ENCODE results near the gene TCTN3.
A peak's percentile ranks its signal among the peaks of the same experiment; 100 is the strongest.
"Not testable (repeated sequence)": the region's sequence is repeated elsewhere in the genome, so short reads cannot be mapped to it uniquely, and the experiment has no call there.

TCTN3 gene, protein sequence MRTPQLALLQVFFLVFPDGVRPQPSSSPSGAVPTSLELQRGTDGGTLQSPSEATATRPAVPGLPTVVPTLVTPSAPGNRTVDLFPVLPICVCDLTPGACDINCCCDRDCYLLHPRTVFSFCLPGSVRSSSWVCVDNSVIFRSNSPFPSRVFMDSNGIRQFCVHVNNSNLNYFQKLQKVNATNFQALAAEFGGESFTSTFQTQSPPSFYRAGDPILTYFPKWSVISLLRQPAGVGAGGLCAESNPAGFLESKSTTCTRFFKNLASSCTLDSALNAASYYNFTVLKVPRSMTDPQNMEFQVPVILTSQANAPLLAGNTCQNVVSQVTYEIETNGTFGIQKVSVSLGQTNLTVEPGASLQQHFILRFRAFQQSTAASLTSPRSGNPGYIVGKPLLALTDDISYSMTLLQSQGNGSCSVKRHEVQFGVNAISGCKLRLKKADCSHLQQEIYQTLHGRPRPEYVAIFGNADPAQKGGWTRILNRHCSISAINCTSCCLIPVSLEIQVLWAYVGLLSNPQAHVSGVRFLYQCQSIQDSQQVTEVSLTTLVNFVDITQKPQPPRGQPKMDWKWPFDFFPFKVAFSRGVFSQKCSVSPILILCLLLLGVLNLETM

DNA sequence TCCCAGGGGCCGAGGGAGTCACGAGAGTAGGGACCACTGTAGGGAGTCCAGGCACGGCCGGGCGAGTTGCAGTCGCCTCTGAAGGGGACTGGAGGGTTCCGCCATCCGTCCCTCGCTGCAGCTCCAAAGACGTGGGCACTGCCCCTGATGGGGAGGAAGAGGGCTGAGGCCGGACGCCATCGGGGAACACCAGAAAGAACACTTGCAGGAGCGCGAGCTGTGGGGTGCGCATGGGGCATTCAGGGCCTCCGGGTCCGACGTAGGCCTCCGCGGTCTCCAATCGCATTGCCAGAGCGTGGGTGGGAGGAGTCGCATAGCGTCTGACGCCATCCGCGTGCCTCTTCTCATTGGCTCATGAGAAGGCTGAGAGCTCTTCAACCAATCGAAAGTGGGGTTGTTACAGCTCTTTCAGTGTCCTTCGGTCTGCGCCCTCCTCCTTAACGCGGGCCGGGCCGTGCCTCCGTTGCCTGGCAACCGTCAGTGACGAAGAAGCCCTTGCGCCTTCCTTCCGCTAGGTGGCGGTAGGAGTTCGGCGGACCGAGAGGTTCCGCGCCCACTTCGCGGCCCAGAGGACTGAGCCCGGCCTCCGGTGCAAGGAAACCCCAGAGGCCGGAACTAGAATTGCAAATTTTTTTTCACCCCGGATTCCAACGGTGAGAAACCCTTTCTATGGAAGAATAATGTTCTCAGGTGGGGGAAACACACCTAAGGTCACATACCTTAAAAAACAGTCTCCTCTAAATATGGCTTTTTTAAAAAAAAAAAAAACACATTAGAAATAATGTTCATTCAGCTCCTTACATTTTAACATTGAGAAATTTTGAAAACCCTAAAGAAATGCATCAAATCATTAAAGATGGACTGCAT lies at the start of gene TCTN3:
TSS of gene TCTN3 (minus strand) at position 260 of the 867 bp plus-strand sequence. CDS start at position 232, 28 bp downstream.
- DNase-seq (ENCODE audit: low spot score) = peak; percentile 100

DNA sequence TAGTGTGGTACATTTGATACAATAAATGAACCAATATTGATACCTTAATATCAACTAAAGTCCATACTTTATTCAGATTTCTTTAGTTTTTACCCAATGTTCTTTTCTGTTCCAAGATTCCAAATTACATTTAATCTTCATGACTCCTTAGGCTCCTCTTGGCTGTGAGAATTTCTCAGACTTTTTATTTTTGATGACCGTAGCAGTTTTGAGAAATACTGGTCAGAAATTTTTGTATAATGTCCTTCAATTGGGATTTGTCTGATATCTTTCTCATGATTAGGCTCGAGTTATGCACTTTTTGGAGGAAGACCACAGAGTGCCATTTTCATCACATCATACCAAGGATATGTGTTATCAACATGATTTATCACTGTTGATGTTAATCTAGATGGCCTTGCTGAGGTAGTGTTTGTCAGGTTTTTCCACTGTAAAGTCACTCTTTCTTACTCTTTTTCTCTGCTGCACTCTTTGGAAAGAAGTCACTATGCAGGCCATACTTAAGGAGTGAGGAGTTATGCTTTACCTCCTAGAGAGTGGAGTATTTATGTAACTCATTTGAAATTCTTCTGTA lies 49.3 kb upstream of the TCTN3 start:
- no peak for DNase-seq (ENCODE audit: low spot score)

DNA sequence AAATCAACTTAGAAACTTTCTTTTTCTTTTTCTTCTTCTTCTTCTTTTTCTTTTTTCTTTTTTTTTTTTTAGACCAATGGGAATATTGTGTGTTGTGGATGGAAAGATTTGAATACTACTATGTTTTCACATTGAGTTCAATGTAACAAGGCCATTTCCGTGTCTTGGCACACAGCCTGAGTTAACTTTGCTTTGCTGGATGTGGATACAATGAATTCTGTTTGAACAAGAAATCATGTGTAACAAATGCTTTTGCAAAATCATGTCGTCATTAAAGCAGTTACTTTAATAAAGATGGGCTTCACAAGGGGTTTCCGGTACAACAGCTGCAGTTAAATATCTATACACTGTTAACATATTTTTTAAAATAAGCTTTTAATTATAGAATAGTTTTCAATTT lies 48.8 kb upstream of the TCTN3 start:
- no peak for DNase-seq (ENCODE audit: low spot score)

DNA sequence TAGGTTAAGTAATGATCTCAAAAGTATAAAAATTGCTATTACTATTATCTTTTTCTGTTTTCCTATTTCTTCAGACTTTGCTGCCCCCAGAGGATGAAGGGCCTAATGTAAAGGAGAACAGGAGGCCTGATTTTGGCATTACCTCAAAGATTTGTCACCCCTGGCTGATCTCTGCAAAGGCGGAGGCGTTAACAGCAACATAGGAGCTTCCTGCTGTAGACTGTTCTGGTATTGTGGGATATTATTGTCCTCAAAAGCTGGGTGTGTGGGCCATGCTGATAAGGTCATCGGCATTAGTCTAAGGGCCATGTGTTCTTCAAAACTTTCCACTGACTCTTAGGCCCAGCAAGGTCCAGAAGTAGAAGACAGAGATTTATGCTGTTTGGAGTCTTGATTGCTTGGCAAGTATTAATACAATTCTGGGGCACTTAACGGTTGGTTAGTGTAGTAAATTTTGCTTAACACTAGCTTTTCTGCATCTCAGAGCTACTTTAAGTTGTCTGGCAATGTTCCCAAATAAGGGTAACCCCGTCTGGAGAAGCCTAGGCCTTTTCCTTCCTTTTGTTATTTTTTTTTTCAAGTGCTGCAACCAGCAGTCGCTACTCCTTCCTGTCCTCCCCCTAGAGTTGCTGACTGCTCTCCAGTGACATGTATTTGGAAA lies 48.2 kb upstream of the TCTN3 start:
- peak; percentile 58 for DNase-seq (ENCODE audit: low spot score)

DNA sequence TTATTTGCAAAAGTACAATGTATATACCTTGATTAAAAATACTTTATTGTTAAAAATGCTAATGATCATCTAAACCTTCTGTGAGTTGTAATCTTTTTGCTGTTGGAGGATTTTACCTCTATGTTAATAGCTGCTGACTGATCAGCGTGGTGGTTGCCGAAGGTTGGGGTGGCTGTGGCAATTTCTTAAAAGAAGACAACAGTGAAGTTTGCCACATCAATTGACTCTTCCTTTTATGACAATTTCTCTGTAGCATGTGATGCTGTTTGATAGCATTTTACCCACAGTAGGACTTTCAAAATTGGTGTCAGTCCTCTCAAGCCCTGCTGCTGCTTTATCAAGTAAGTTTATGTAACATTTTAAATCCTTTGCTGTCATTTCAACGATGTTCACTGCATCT lies 45.3 kb upstream of the TCTN3 start:
- no peak for DNase-seq (ENCODE audit: low spot score)

DNA sequence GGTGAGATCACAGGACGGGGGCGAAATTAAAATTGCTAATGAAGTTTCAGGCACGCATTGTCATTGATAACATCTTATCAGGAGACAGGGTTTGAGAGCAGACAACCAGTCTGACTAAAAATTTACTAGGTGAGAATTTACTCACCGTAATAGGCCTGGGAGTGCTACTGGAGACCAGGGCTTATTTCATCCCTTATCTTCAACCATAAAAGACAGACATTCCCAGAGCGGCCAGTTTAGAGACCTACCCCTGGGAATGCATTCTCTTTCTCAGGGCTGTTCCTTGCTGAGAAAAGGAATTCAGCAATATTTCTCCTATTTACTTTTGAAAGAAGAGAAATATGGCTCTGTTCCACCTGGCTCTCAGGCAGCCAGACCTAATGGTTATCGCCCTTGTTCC lies 39.2 kb upstream of the TCTN3 start:
- not testable (repeated sequence) for DNase-seq (ENCODE audit: low spot score)

DNA sequence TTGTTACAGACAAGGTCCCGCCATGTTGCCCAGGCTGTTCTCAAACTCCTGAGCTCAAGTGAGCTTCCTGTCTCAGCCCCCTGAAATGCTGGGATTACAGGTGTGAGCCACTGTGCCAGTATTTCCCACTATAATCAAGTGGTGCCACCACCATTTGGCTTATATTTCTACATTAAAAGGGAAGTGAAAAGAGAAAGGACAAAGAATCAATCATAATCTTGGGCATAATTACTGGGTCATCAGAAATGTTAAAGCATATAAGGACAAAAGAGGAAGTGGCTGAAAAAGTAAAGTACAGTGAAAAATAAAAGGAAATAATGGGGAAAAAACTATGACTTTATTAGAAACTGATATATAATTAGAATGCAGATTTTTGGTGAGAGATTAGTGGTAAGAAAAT lies 36.5 kb upstream of the TCTN3 start:
- DNase-seq (ENCODE audit: low spot score) = no peak

DNA sequence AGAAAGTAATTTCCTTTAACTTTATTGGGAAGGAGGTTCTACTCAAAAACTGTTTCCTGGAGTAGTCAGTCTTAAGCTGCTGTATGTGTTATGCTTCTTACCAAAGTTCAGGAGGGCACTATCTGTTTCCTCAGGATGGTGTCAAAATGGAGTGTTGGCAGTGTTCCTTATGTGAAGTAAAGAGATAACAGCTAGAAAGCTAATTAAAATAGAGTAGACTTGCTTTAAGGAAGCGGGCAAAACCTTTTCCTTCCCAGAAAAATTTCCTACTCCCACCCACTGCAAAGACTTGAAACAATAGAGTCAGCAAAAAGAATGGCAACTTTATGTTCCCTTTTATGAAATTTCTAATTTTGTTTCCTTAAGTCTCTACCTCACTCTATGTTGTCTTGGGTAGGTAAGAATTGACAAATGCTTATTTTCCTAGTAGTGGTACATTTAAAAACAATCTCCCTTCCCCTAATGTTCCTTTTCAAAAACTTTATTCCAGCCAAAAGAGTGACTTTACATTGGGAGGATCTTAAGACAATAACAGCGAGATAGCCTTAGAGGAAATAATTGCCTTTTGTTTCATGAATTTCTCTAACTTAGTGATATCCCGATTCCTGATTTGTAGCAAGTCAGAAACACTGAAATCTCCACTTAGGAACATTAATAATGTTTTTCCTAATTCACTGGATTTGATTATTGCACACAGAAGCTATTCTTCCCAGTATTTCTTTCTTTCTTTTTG lies 35.8 kb upstream of the TCTN3 start:
- DNase-seq (ENCODE audit: low spot score) = peak; percentile 20

DNA sequence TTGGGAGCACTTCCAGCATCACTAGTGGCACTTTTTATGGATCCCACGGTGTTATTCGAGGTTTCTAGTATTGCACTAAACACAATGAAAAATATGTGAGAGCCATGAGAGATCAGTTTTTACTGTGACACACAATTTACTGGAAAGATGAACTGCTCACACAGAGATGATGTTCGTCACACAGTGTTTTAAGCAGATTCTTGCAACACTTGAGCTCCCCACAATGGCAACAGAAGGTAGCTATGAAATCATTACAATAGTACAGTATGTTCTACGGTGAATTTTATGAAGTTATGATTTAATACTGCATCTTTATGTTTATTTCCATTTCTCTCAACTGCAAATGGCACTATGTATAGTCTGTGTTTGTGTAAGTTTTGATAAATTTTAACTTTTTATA lies 34.8 kb upstream of the TCTN3 start:
- no peak for DNase-seq (ENCODE audit: low spot score)

DNA sequence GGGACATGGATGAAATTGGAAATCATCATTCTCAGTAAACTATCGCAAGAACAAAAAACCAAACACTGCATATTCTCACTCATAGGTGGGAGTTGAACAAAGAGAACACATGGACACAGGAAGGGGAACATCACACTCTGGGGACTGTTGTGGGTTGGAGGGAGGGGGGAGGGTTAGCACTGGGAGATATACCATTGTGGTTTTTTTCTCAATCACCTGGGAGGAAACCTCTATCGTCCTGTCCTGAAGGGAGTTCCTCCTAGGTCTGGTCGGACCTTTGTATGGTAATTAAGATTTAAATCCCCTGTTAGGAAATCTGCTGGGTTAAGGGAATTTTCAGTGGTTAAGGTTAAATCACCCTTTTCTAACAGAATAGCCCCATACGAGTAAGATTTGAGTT lies 28.8 kb upstream of the TCTN3 start:
- not testable (repeated sequence) for DNase-seq (ENCODE audit: low spot score)

DNA sequence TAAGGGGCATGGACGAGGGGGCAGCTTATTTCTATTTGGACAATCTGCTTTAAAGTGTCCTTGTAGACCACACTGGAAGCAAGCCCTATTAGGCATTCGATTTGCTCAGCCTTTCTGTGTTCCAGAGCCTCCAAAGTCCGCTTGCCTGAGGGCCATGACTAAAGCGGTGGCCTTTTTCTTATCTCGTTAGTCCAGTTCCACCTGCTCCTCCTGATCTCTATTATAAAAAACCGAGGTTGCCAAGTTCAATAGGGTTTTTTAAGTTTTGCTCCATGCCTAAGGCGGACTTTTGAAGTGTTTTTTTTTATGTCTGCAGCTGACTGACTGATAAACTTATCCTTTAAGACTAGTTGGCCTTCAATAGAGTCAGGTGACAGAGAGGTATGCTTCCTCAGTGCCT lies 27.0 kb upstream of the TCTN3 start:
- not testable (repeated sequence) for DNase-seq (ENCODE audit: low spot score)

DNA sequence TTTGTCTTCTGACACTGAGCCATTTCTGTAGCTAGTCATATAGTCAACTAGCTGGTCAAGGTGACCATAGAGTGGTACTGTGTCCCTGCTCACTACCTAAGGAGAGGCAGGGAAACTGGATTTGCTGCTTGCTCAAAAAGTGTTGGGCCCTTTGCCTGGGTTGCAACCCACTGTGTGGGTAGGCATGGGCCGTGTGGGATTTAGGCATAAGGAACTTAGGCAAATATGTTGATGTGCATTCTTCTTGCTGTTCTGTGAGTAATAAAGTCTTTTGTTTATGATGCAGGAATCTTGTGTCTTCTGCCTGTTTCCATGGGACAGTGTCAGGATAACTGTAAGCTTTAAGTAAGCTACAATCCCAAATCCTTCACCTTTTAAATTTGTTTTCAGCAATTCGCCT lies 23.1 kb upstream of the TCTN3 start:
- no peak for DNase-seq (ENCODE audit: low spot score)

DNA sequence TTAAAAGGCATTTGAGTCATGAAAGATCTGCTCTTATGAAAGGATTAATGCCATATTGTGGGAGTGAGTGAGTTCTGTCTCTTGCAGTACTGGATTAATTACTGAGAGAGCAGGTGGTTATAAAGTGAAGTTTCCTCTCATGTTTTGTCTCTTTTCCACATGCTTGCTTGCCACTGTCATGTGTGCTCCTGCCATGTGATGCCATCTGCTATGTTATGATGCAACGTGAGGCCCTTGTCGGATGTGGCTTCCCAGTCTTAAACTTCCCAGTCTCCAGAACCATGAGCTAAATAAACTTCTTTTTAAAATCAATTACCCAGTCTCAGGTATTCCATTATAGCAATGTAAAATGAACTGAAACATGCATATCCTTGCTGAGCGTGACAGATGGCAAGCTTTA lies 22.7 kb upstream of the TCTN3 start:
- DNase-seq (ENCODE audit: low spot score) = no peak

DNA sequence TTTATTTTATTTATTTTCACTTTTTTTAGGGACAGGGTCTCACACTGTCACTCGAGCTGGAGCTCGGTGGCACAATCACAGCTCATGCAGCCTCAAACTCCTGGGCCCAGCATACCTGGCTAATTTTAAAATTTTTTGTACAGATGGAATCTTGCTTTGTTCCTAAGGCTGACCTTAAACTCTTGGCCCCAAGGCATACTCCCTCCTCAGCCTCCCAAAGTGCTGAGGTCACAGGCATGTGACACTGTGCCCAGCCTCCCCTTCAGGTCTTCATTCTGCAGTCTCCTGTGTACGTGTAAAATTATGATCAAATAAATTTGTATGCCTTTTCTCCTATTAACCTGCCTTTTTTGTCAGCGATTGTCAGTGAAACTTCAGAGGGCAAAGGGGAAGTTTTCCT lies 17.8 kb upstream of the TCTN3 start:
- no peak for DNase-seq (ENCODE audit: low spot score)

DNA sequence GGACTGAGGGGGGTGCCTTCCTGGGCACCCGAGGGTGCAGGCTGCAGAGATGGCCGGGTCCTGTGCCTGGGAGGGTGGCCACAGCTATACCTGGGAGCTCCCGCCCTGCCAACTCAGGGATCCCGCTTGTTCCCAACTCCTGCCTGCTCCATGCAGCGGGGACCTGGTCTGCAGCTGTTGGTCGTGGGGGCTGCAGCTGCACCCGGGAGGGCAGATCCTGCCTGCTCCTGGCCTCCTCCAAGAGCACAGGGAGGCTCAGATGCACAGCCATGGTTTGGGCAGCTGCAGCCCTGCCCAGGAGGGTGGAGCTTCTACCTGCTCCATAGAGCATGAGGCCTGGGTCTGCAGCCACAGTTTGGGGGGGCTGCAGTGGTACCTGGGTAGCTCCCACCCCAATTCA lies 13.3 kb upstream of the TCTN3 start:
- DNase-seq (ENCODE audit: low spot score) = no peak

DNA sequence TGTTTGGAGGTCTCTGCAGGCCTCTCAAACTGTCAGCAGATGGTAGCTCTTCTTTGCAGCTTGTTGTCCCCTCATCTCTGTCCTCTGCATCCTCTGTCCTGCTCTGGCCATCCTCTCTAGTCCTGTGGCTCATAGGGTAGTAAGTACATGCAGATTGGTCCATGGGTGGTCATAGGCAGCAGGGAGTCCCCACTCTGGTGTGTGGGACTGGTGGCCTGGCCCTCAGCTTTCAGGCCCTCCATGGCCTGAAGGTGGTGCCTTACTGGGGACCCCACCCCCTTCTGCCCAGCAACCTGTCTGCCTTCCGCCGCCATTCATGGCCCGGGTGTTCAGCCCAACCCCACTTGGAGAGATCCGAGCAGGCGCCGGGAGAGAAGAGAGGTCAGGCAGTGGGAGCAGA lies 12.8 kb upstream of the TCTN3 start:
- no peak for DNase-seq (ENCODE audit: low spot score)

DNA sequence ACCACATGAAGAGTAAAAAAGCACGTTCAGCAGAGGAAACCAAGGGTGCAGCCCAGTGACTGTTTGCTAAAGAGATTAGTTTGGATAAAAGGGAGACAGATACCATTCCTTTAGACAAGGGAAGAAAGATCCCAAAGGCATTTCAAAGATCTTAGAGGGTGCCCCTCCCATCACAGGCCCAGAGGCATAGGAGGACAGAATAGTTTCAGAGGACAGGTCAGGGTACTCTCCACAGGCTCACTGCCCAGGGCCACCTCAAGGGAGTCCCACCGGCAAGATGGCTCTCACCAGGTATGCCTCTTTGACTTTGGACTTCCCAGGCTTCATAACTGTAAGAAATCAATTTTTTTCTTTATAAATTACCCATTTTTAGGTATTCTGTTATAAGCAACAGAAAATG lies 4.7 kb upstream of the TCTN3 start:
- no peak for DNase-seq (ENCODE audit: low spot score)

DNA sequence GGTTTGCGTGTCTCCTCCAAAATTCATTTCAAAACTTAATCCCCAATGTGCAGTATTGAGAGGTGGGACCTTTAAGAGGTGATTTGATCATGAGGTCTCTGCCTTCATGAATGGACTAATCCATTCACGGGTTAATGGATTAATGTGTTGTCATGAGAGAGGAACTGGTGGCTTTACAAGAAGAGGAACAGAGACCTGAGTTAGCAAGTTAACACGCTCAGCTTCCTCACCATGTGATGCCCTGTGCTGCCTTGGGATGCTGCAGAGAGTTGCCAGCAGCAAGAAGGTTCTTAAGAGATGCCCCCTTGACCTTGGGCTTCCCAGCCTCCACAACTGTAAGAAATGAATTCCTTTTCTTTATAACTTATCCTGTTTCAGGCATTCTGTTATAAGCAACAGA lies 3.7 kb upstream of the TCTN3 start:
- peak; percentile 84 for DNase-seq (ENCODE audit: low spot score)

DNA sequence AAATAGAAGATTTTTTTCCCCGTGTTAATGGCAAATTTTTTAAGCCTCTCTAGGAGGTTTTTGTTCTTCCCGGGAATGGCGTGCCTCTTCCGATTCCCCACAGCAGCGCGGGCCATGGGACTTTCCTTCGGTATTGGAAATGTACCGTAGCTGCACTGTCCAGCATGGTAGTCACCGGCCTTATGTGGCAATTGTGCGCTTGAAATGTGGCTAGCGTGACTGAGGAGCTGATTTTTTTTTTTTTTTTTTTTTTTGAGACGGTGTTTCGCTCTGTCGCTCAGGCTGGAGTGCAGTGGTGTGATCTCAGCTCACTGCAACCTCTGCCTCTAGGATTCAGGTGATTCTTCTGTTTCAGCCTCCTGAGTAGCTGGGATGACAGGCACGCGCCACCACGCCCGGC lies 938 bp upstream of the TCTN3 start:
- no peak for DNase-seq (ENCODE audit: low spot score)

DNA sequence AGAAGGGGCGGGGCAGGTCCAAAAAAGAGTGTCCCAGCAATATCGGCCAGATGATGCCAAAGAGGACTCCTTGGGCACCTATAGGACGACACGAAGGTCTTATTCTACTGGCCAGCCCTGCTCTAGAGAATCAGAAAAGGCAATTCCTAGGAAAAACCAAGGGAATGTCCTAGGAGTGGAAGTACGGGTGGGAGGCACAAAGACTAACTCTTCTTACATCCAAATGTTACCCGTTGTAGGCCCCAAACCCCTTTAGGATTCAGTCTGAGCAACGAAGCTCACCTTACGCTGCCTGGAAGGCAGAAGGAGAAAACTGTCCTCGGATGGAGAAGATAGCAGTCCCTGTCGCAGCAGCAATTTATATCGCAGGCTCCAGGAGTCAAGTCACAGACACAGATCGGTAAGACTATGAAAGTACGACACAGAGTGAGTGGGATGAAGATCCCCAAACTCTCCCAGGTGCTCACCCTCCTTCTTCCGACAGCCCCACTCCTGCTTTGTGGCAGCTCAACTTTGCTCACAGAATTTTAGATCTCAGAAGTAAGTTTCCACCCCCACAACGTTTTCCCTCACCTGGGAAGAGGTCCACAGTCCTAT lies 558 bp downstream of the TCTN3 start:
- DNase-seq (ENCODE audit: low spot score) = peak; percentile 5

DNA sequence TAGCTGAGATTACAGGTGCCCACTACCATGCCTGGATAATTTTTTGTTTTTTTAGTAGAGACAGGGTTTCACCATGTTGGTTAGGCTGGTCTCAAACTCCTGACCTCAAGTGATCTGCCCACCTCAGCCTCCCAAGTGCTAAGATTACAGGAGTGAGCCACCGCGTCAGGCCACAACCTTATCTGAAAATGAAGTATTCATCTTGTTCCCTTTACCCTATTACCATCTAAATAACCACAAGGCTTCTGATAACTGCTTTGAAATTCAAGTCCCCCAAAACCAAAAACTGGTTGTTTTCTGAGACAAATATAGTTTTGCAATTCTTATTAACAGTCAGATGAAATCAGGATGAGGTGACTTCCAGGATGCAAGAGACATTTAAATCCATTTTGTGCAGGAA lies 2.4 kb downstream of the TCTN3 start:
- DNase-seq (ENCODE audit: low spot score) = no peak
